Fibroblast of pulmonary artery (primary cell): Measurements from ENCODE around the gene NR3C2.

Source experiments
- DNase-seq: peaks from one replicate; pipeline ENCODE4 v3.0.0-alpha.2; 2010; ENCODE audit warnings: low read depth
- H3K4me3 ChIP-seq: replicated peaks from 2 replicates; pipeline ENCODE4 v1.5.1; 2011; ENCODE audit warnings: low read depth, mild to moderate bottlenecking, control low read depth, low read length, moderate library complexity
- TF ChIP-seq, protein P1 (sequence below): IDR thresholded peaks from 2 replicates; pipeline ENCODE4 v1.5.1; 2011; ENCODE audit warnings: mild to moderate bottlenecking, control low read depth, low read length, inconsistent platforms; ENCODE audit errors: missing control alignments

NR3C2 gene

DNA sequence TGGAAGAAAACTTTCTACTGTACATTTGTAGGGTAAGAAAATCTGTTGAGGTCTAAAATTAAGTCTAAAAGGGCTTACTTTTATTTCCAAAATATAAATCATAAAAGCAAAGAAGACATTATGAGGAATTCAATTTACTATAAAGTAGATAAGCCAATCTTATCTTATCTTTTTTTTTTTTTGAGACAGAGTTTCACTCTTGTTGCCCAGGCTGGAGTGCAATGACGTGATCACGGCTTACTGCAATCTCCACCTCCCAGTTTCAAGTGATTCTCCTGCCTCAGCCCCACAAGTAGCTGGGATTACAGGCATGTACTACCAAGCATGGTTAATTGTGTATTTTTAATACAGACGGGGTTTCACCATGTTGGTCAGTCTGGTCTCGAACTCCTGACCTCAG lies 166.9 kb downstream of the NR3C2 start:
- TF ChIP-seq, protein P1, sequence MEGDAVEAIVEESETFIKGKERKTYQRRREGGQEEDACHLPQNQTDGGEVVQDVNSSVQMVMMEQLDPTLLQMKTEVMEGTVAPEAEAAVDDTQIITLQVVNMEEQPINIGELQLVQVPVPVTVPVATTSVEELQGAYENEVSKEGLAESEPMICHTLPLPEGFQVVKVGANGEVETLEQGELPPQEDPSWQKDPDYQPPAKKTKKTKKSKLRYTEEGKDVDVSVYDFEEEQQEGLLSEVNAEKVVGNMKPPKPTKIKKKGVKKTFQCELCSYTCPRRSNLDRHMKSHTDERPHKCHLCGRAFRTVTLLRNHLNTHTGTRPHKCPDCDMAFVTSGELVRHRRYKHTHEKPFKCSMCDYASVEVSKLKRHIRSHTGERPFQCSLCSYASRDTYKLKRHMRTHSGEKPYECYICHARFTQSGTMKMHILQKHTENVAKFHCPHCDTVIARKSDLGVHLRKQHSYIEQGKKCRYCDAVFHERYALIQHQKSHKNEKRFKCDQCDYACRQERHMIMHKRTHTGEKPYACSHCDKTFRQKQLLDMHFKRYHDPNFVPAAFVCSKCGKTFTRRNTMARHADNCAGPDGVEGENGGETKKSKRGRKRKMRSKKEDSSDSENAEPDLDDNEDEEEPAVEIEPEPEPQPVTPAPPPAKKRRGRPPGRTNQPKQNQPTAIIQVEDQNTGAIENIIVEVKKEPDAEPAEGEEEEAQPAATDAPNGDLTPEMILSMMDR: no peak
- DNase-seq: no peak

DNA sequence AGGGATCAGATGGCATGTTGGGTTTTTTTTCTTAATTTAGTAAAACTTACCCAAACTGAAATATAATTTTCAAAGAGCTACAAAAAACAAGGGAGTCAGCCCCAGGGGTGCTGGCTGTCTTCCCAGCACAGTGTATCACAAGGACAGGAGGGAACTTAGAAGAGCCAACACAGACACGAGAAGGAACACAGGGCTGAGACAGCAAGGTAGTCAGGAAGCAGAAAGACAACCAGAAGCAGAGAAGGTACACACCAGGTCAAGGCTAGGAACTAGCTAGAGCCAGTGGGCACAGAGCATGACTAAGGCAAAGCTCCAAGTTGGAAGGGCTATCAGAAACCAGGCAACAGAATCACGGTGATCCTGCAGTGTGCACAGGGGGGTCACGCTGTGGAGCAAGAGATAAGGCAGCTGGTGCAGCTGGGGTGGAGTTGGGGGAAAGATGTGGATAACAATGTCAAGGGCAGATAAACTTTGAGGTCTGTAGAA lies 168.7 kb downstream of the NR3C2 start:
- TF ChIP-seq, protein P1: no peak
- no peak overlapping the region for H3K4me3 ChIP-seq
- no peak for DNase-seq

More for the DNA sequence above, 166.9 kb downstream of the NR3C2 start:
- no peak overlapping the region for H3K4me3 ChIP-seq

GRCh38 chr4:148271166-148271565 lies 171.0 kb downstream of the NR3C2 start:
- DNase-seq: no peak
- TF ChIP-seq, protein P1: no peak
- H3K4me3 ChIP-seq: no peak overlapping the region

- H3K4me3 ChIP-seq: no peak overlapping the region
- TF ChIP-seq, protein P1: no peak
- DNase-seq: no peak
These were observed 171.6 kb downstream of the NR3C2 start for GRCh38 chr4:148270630-148271029.

- TF ChIP-seq, protein P1: no peak
- DNase-seq: no peak
- H3K4me3 ChIP-seq: no peak overlapping the region
These were observed 173.4 kb downstream of the NR3C2 start for GRCh38 chr4:148268835-148269234.

DNA sequence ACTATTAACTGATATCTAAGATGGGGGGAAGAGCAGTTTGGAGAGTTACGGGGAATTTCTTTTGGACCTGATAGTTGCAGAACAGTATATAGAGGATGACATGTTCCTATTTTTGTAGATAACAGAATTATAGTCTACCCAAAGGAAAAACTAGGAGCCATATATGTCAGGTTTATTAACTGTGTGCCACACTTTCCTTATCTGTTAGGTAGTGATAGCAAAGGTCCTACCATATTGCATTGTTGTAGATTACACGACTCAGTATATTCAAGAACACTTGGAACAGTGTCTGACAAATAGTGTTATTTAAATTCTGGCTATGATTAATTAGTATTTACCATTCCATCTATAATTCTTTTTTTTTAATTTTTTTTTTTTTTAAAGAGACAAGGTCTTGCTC lies 175.3 kb downstream of the NR3C2 start:
- DNase-seq: no peak
- no peak overlapping the region for H3K4me3 ChIP-seq
- TF ChIP-seq, protein P1: no peak

DNA sequence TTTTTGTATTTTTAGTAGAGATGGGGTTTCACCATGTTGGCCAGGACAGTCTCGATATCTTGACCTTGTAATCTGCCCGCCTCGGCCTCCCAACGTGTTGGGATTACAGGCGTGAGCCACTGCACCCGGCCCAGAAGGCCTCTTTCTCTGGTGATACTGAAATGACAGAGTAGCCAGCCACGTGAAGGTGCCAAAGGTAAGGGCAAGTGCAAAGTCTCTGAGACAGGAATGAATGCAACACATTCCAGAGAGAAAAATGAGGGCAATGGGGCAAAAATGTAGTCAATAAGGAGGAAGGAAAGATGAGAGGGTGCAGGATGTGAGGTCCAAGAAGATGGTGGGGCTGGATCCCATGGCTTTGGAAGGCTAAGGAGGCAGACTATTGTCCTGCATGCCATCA lies 176.0 kb downstream of the NR3C2 start:
- TF ChIP-seq, protein P1: no peak
- H3K4me3 ChIP-seq: no peak overlapping the region
- no peak for DNase-seq
